H9 (cell line): ENCODE results near the gene ANKMY2. TPM values are rescaled to one million over a fixed set of nuclear protein-coding genes. Genes with fewer than 3 reads are reported as not detected.

Experiments
- DNase-seq: peaks from one replicate; pipeline ENCODE4 v3.0.0-alpha.2; 2017
- H2AFZ ChIP-seq: one replicate; pipeline ENCODE4 v1.6.1; 2013; ENCODE audit warnings: mild to moderate bottlenecking, low read length, control low read depth, moderate library complexity
- H2AK5ac ChIP-seq: 2 replicates; pipeline ENCODE4 v1.6.1; 2013; ENCODE audit warnings: low read length, control low read depth, mixed read lengths; ENCODE audit not compliant: insufficient read length
- H2BK120ac ChIP-seq: one replicate; pipeline ENCODE4 v1.6.1; 2013; ENCODE audit warnings: low read depth, mild to moderate bottlenecking, low read length, control low read depth, inconsistent platforms; ENCODE audit not compliant: poor library complexity, severe bottlenecking
- H2BK12ac ChIP-seq: 2 replicates; pipeline ENCODE4 v1.6.1; 2013; ENCODE audit warnings: low read length, control low read depth, mixed read lengths, low read depth; ENCODE audit not compliant: insufficient read length
- H2BK15ac ChIP-seq: 2 replicates; pipeline ENCODE4 v1.6.1; 2013; ENCODE audit warnings: low read depth, low read length, control low read depth
- H2BK20ac ChIP-seq: one replicate; pipeline ENCODE4 v1.6.1; 2013; ENCODE audit warnings: low read depth, mild to moderate bottlenecking, low read length, control low read depth, inconsistent platforms; ENCODE audit not compliant: poor library complexity, severe bottlenecking
- H2BK5ac ChIP-seq: 2 replicates; pipeline ENCODE4 v1.6.1; 2013; ENCODE audit warnings: low read length, control low read depth, mixed read lengths; ENCODE audit not compliant: insufficient read length
- H3K14ac ChIP-seq: 2 replicates; pipeline ENCODE4 v1.6.1; 2013; ENCODE audit warnings: low read length, control low read depth; ENCODE audit not compliant: insufficient read depth
- H3K18ac ChIP-seq: 2 replicates; pipeline ENCODE4 v1.6.1; 2013; ENCODE audit warnings: low read depth, mild to moderate bottlenecking, mixed read lengths, low read length, control low read depth; ENCODE audit not compliant: insufficient read length
- H3K23ac ChIP-seq: 2 replicates; pipeline ENCODE4 v1.6.1; 2013; ENCODE audit warnings: low read length, control low read depth, mixed read lengths, low read depth; ENCODE audit not compliant: insufficient read length
- H3K23me2 ChIP-seq: 2 replicates; pipeline ENCODE4 v1.6.1; 2013; ENCODE audit warnings: low read depth, mild to moderate bottlenecking, mixed read lengths, low read length, control low read depth; ENCODE audit not compliant: insufficient read length, poor library complexity, severe bottlenecking
- H3K27ac ChIP-seq: 2 replicates; pipeline ENCODE4 v1.5.1; 2013; ENCODE audit warnings: low read length, control low read depth, mixed read lengths, low read depth; ENCODE audit not compliant: insufficient read length
- H3K27me3 ChIP-seq: 2 replicates; pipeline ENCODE4 v1.6.1; 2013; ENCODE audit warnings: low read length, control low read depth, inconsistent platforms; ENCODE audit not compliant: insufficient read depth
- H3K4ac ChIP-seq: 2 replicates; pipeline ENCODE4 v1.6.1; 2013; ENCODE audit warnings: low read depth, mild to moderate bottlenecking, control low read depth, inconsistent platforms, low read length, moderate library complexity
- H3K4me1 ChIP-seq: 2 replicates; pipeline ENCODE4 v1.6.1; 2013; ENCODE audit warnings: low read length, control low read depth, inconsistent platforms; ENCODE audit not compliant: insufficient read depth
- H3K4me2 ChIP-seq: 2 replicates; pipeline ENCODE4 v1.6.1; 2013; ENCODE audit warnings: low read length, control low read depth, mixed read lengths; ENCODE audit not compliant: insufficient read length, insufficient read depth
- H3K56ac ChIP-seq: 2 replicates; pipeline ENCODE4 v1.6.1; 2013; ENCODE audit warnings: low read depth, mild to moderate bottlenecking, mixed read lengths, low read length, control low read depth; ENCODE audit not compliant: insufficient read length
- H3K79me1 ChIP-seq: 2 replicates; pipeline ENCODE4 v1.6.1; 2013; ENCODE audit warnings: low read depth, mild to moderate bottlenecking, moderate library complexity, low read length, control low read depth, inconsistent platforms; ENCODE audit not compliant: insufficient read depth, poor library complexity, severe bottlenecking
- H3K79me2 ChIP-seq: 2 replicates; pipeline ENCODE4 v1.6.1; 2013; ENCODE audit warnings: low read length, control low read depth, inconsistent platforms; ENCODE audit not compliant: insufficient read depth
- H3K9ac ChIP-seq: 2 replicates; pipeline ENCODE4 v1.6.1; 2013; ENCODE audit warnings: low read length, control low read depth, mixed read lengths; ENCODE audit not compliant: insufficient read length; ENCODE audit errors: extremely low read depth
- H3K9me3 ChIP-seq: one replicate; pipeline ENCODE4 v1.6.1; 2013; ENCODE audit warnings: low read depth, low read length, inconsistent platforms; ENCODE audit not compliant: control insufficient read depth
- H3T11ph ChIP-seq: one replicate; pipeline ENCODE4 v1.6.1; 2013; ENCODE audit warnings: mild to moderate bottlenecking, low read length, control low read depth, inconsistent platforms
- H4K20me1 ChIP-seq: one replicate; pipeline ENCODE4 v1.6.1; 2013; ENCODE audit not compliant: control insufficient read depth, insufficient read length, insufficient read depth
- H4K5ac ChIP-seq: 2 replicates; pipeline ENCODE4 v1.6.1; 2013; ENCODE audit warnings: low read depth, mild to moderate bottlenecking, mixed read lengths, low read length, control low read depth; ENCODE audit not compliant: insufficient read length
- H4K8ac ChIP-seq: replicated peaks from 2 replicates; pipeline ENCODE4 v1.6.1; 2013; ENCODE audit warnings: low read length, control low read depth, mixed read lengths, low read depth; ENCODE audit not compliant: insufficient read length
- H4K91ac ChIP-seq: 2 replicates; pipeline ENCODE4 v1.6.1; 2013; ENCODE audit warnings: low read depth, mild to moderate bottlenecking, moderate library complexity, mixed read lengths, low read length, control low read depth; ENCODE audit not compliant: insufficient read length
- H3K27ac Mint-ChIP-seq, 3 experiments: 2 replicates in 2 of 3; 3 replicates in 1 of 3; pipeline ENCODE4 v1.8.0; 2020 to 2021; ENCODE audit warnings: mixed read lengths in 3 of 3, mild to moderate bottlenecking in 1 of 3, moderate library complexity in 1 of 3
- H3K27me3 Mint-ChIP-seq: 2 replicates; pipeline ENCODE4 v1.8.0; 2021; ENCODE audit warnings: low read depth, mild to moderate bottlenecking, moderate library complexity, mixed read lengths
- H3K36me3 Mint-ChIP-seq, 3 experiments: 2 replicates in 2 of 3; 3 replicates in 1 of 3; pipeline ENCODE4 v1.8.0; 2020 to 2021; ENCODE audit warnings: low read depth in 3 of 3, mixed read lengths in 3 of 3; ENCODE audit not compliant: insufficient read depth in 1 of 3
- H3K4me1 Mint-ChIP-seq, 2 experiments: 2 replicates each; pipeline ENCODE4 v1.8.0; 2020; ENCODE audit warnings: mixed read lengths in 2 of 2
- H3K4me3 Mint-ChIP-seq, 2 experiments: 2 replicates in 1 of 2; 3 replicates in 1 of 2; pipeline ENCODE4 v1.8.0; 2020 to 2021; ENCODE audit warnings: mild to moderate bottlenecking in 2 of 2, mixed read lengths in 2 of 2, moderate library complexity in 1 of 2
- H3K9me3 Mint-ChIP-seq, 2 experiments: 2 replicates in 1 of 2; 3 replicates in 1 of 2; pipeline ENCODE4 v1.8.0; 2020; ENCODE audit warnings: mild to moderate bottlenecking in 2 of 2, mixed read lengths in 2 of 2, moderate library complexity in 1 of 2
- WGBS: extraction: QIAGEN DNeasy Blood & Tissue Kit; methylation state at CpG from one replicate; pipeline ENCODE4 v1.1.7; 2013; ENCODE audit warnings: missing lambda C conversion rate, low lambda C conversion rate, mixed read lengths; ENCODE audit not compliant: insufficient read length; ENCODE audit errors: extremely low coverage; 5-methylcytosine and 5-hydroxymethylcytosine counted together
- total RNA-seq: library from RNA; stranded (reverse); gene quantifications from 2 replicates; pipeline ENCODE4 v1.2.1, GENCODE V29; 2021
- TF ChIP-seq, protein P1 (sequence below): fragments of 200-600 bp; sonication (generic); conservative IDR thresholded peaks from 3 replicates; pipeline ENCODE4 v1.8.0; 2021; ENCODE audit warnings: antibody characterized with exemption, mild to moderate bottlenecking

Gene ANKMY2
- total RNA-seq, 1 experiment from 2014 or later = 12.7 TPM

DNA sequence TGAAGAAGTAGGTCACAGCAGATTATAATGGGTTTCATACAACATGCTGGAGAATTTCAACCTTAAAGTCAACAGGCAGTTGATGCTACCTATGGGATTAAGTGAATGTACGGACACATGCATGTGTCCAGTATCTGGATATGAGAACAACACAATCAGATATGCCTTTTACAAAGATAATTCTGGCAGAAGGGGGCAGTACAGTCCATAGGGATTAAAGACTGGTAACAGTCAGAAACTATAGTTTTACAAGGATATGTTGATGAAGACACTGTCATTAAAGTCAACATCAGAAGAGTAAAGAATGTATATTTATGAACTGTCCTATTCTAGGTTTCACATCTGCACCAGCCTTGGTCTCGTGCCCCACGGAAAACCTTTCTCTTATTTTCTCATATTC lies 41.5 kb downstream of the ANKMY2 start:
- Histone ChIP-seq H3T11ph (no peak overlapping the region), H4K5ac (no peak overlapping the region), H3K23me2 (no peaks in the 10 kb centered on the region), H4K91ac (no peak overlapping the region), H2AK5ac (no peak overlapping the region), H2BK15ac (no peak overlapping the region), H3K14ac (no peak overlapping the region), H3K27me3 (no peaks in the 10 kb centered on the region), H3K79me2 (no peaks in the 10 kb centered on the region), H3K9me3 (no peaks in the 10 kb centered on the region), H3K4me2 (no peak overlapping the region), H3K27ac (no peak overlapping the region), H2BK5ac (no peak overlapping the region), H3K9ac (no peak overlapping the region), H3K4me1 (no peaks in the 10 kb centered on the region), H2AFZ (no peak overlapping the region), H4K20me1 (no peaks in the 10 kb centered on the region), H2BK20ac (no peak overlapping the region), H3K4ac (no peak overlapping the region), H3K79me1 (no peaks in the 10 kb centered on the region), H2BK120ac (no peak overlapping the region), H2BK12ac (no peak overlapping the region), H3K18ac (no peak overlapping the region), H4K8ac (no peak overlapping the region), H3K56ac (no peak overlapping the region), H3K23ac (no peak overlapping the region)
- TF ChIP-seq, protein P1, sequence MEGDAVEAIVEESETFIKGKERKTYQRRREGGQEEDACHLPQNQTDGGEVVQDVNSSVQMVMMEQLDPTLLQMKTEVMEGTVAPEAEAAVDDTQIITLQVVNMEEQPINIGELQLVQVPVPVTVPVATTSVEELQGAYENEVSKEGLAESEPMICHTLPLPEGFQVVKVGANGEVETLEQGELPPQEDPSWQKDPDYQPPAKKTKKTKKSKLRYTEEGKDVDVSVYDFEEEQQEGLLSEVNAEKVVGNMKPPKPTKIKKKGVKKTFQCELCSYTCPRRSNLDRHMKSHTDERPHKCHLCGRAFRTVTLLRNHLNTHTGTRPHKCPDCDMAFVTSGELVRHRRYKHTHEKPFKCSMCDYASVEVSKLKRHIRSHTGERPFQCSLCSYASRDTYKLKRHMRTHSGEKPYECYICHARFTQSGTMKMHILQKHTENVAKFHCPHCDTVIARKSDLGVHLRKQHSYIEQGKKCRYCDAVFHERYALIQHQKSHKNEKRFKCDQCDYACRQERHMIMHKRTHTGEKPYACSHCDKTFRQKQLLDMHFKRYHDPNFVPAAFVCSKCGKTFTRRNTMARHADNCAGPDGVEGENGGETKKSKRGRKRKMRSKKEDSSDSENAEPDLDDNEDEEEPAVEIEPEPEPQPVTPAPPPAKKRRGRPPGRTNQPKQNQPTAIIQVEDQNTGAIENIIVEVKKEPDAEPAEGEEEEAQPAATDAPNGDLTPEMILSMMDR = no peak; the same call in 2 of the 3 replicates
- WGBS = no CpG with 5 or more reads among the region's 3 CpGs
- DNase-seq = no peak
- Mint-ChIP-seq H3K9me3 (no peaks in the 10 kb centered on the region), H3K27ac (no peak overlapping the region), H3K4me1 (no peaks in the 10 kb centered on the region), H3K4me3 (no peak overlapping the region), H3K27me3 (no peaks in the 10 kb centered on the region), H3K36me3 (peaks cover 7 to 21% (median 7%) of the 10 kb centered on the region in 3 experiments; a peak in 4 of 7 replicates)
